Right forelimb (tissue), 1 donor: ENCODE measurements around the gene PCBP4.

Source experiments
- DNase-seq: peaks from one replicate; pipeline ENCODE4 v3.0.0-alpha.2; 2018

PCBP4 gene

GRCh38 chr3:51954713-51955112, 12.5 kb downstream of the PCBP4 start:
- DNase-seq = no peak

DNA sequence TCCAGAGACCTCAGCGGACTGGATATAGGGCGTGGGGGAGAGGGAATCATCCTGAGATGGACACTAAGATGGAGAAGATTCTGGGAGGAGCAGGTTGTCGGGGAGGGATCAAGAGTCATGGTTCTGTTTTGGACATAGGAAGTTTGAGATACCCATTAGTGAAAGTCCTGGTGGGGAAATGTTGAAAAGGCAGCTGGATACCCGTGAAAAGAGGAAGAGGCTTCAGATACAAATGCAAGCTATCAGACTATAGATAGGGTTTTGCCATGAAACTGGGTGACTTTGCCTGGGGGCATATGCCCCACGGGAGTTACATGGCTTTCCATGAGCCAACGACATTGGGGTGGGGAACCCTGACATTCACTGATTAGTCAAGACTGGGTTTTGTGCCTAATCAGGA, 13.1 kb downstream of the PCBP4 start:
- DNase-seq = no peak

DNA sequence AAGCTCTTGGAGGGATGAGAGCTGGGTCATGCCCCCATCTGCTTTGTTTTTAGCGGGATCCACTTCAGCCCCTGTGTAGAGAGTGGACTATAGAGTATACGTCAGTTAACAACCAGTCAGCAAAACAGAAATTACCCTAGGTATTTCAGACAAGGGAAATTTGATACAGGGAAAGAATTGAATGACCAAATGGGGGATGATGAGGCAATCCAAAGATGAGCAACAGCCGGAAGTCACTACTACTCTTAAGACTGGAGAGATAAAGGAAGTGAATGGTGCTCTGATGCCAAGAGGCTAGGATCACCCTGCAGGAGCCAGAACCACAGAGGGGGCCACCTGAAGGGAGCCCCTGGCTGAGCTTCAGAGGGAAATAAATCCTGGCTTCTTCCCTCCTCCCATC, 13.8 kb downstream of the PCBP4 start:
- DNase-seq = no peak

- DNase-seq = no peak
These were observed 16.4 kb downstream of the PCBP4 start for GRCh38 chr3:51950899-51951298.

DNA sequence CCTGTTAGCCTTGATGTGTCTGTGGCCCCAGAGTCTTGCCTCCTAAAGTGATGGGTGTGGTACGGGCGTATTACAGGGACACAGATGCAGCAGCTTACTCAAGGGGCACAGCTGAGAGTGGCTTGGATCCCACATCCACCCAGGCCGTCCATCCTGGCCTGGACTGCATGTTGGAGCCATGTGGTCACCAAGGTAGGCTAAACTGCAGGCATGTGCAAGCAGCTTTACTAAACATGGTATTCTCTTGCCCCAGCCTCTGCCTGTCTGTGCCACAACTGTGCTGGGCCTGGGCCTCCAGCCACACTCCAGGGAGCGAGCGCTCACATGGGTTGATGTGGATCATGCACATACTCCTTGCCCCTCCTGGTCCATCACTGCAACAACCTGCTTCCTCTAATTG, 18.1 kb downstream of the PCBP4 start:
- peak; percentile 28 for DNase-seq

DNA sequence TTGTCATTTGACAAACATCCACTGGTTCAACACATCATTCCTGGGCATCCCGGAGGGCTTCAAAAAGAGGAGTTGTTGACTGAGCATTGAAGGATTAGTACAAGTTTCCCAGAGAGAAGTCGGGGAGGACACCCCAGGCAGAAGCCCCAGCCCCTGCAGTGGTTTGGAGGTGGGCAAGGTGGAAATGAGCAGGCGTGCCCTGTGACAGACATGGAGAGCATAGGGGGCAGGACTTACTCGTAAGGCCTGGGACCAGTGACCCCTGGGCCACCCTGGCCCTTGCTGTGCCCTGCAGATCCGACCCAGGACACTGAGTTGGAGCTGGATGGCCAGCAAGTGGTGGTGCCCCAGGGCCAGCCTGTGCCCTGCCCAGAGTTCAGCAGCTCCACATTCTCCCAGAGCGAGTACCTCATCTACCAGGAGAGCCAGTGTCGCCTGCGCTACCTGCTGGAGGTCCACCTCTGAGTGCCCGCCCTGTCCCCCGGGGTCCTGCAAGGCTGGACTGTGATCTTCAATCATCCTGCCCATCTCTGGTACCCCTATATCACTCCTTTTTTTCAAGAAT, 19.2 kb downstream of the PCBP4 start:
- no peak for DNase-seq

DNA sequence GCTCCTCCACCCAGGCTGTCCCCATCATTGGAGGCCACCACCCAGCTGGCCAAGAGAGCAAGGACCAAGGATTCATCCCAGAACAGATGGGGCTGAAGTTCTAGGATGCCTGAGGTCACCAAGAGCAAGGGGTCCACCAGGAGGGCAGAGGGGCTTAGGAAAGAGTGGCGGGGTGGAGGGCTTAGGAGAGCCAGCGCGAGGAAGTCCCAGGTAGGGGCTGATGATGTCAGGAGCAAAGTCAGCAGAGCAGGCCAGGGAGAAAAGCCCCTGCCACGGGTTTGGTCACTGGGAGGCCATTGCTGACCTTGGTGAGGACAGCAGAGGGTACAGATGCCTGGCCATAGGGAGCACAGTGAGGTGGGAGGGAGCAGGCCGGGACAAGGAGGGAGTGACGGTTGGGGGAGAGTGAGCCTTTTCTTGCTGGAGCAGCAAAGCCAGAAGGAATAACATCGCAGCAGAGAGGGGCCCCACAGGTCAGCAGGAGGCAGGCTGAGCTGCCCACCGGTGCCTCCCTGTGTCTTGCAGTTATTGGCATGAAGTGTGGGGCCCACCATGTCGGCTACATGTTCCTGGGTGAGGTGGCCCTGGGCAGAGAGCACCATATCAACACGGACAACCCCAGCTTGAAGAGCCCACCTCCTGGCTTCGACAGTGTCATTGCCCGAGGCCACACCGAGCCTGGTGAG, 19.9 kb downstream of the PCBP4 start:
- DNase-seq = no peak

- peak; percentile 13 for DNase-seq
These were observed 20.5 kb downstream of the PCBP4 start for GRCh38 chr3:51946796-51947195.

DNA sequence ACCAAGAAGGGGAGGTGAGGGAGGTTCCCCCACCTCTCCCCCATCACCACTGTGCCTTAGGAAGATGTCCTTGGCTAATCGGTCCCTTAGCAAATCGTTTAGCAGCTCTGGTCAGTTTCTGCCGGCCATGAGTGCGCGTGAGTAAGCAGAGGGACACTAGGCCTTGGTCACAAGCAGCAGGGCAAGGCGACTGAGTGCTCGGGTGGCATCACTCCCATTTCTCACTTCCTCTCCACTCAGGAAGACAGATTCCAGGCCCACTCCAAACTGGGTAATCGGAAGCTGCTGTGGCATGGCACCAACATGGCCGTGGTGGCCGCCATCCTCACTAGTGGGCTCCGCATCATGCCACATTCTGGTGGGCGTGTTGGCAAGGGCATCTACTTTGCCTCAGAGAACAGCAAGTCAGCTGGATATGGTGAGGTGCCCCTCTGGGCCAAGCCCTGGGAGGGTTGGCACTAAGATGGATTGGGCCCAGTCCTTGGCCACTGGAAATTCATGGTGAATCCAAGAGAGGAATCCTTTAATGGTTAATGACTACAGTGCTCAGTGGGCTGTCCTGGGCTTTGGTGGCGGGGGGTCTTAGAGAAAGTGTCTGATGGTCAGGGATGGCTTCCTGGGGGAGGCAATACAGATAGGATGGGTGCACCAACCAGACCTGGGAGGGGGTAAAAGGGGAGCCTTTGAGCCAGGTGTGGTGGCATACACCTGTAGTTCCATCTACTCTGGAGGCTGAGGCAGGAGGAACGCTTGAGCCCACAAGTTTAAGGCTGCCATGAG, 21.1 kb downstream of the PCBP4 start:
- peak; percentile 35 for DNase-seq

DNA sequence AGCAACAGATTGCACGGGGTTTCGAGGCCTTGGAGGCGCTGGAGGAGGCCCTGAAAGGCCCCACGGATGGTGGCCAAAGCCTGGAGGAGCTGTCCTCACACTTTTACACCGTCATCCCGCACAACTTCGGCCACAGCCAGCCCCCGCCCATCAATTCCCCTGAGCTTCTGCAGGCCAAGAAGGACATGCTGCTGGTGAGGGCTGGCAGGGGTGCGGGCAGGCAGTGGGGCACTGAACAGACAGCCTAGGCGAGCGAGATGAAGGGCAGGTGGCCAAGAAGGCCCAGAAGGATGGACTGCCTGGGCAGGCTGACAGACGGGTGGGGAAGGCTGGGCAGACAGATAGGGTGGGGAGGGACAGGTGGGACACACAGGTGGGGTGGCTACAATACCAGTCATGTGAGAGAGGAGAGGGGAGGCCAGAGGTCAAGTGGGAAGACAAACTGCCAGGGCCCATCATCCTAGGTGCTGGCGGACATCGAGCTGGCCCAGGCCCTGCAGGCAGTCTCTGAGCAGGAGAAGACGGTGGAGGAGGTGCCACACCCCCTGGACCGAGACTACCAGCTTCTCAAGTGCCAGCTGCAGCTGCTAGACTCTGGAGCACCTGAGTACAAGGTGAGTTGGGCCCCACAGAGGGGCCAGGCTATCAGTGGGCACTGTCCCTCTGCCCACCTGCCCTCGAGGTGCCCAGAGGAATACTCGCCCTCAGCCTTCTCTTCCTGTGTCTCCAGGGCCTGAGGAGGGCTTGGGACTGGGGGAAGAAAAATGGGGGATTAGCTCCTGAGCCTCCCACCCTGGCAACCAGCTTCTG, 22.0 kb downstream of the PCBP4 start:
- peak; percentile 31 for DNase-seq

- peak; percentile 36 for DNase-seq
These were observed 22.7 kb downstream of the PCBP4 start for GRCh38 chr3:51944451-51945021.

DNA sequence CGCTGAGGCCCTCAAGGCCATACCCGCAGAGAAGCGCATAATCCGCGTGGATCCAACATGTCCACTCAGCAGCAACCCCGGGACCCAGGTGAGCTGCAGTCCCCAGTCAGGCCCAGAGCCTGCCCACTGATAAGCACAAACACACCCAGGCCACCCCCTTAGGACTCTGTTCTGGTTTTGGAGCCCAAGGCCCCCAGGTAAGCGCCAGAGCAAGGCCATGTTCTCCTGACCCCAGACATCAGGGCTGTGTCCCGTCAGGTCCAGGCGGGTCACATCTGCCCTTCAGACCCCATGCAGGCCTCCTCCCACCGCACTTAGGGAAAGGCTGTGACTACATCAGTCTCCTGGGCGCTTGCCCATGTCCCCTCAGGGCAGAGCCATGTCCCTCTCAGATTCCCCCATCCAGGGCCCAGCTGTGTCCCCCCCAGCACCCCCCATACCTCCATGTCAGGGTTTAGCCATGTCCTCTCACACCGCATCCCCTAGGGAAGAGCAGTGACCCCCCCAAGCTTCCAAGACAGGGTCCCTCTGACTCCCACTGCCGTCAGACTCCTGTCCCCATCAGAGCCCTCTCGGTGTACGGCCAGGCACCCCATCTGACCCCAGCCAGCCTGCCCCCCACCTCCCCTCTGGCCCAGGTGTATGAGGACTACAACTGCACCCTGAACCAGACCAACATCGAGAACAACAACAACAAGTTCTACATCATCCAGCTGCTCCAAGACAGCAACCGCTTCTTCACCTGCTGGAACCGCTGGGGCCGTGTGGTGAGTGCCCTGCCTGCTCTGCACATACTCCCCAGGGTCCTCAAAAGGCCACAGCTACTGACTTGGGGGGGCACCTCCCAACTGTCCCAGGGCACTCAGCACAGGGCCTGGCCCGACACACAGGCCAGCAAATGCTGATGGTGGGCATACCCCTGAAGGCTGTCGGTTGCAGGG, 23.5 kb downstream of the PCBP4 start:
- no peak for DNase-seq

- DNase-seq = no peak
These were observed 24.4 kb downstream of the PCBP4 start for GRCh38 chr3:51942603-51943450.

GRCh38 chr3:51941798-51942602, 25.3 kb downstream of the PCBP4 start, which contains the start of the genes PARP3 and RRP9:
Gene PARP3 (plus strand): TSS chr3:51942363. CDS start chr3:51943356, 993 bp downstream.
Gene RRP9 (minus strand): TSS chr3:51941904. CDS start chr3:51941867, 37 bp downstream.
- peak; percentile 99 for DNase-seq

GRCh38 chr3:51941463-51941797, 25.8 kb downstream of the PCBP4 start:
- no peak for DNase-seq

GRCh38 chr3:51940648-51941462, 26.4 kb downstream of the PCBP4 start:
- DNase-seq = no peak

GRCh38 chr3:51938780-51939425, 28.4 kb downstream of the PCBP4 start:
- no peak for DNase-seq
